Esophagus muscularis mucosa (tissue), 3 donors: Measurements from ENCODE around the gene SETX.

Source experiments
- CTCF ChIP-seq, 3 experiments: fragments of 200-600 bp in 2 of 3; fragments of 450-650 bp in 1 of 3; sonication (generic) in 2 of 3; IDR thresholded peaks; one replicate each; pipeline ENCODE4 v1.5.1; 2017 to 2019; ENCODE audit warnings: antibody characterized with exemption in 3 of 3, mild to moderate bottlenecking in 2 of 3, moderate library complexity in 1 of 3
- POLR2A ChIP-seq: fragments of 450-650 bp; IDR thresholded peaks from one replicate; pipeline ENCODE4 v1.6.1; 2017; ENCODE audit warnings: antibody characterized with exemption, moderate library complexity, mild to moderate bottlenecking, low read depth
- POLR2AphosphoS5 ChIP-seq, 2 donors: sonication (generic); formaldehyde crosslinking; IDR thresholded peaks; one replicate each; pipeline ENCODE4 v1.6.1; 2017; ENCODE audit warnings: antibody characterized with exemption in 2 of 2

GRCh38 chr9:132391449-132391848 lies 36.7 kb upstream of the SETX start:
- TF ChIP-seq CTCF (IDR thresholded peaks at IDR 0.05) (no peak), POLR2AphosphoS5 (IDR thresholded peaks at IDR 0.05) (no peak), POLR2A (no peak)
